ENCODE measurements around the gene MAP4K1.

DNA sequence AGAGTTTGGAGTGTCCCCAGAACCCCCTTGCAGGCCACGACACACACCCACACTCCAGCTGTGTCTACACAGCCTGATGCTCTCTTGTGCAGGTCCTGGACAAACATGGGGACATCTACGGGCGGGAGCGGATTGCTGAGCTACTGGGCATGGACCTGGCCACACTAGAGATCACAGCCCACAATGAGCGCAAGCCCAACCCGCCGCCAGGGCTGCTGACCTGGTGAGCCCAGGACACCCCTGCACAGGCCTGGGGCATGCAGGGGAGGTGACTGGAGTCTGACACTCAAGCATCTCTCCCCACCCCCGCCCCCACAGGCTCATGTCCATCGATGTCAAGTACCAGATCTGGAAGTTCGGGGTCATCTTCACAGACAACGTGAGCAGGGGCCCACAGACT, 39.9 kb downstream of the MAP4K1 start:
- TF ChIP-seq, protein P1, sequence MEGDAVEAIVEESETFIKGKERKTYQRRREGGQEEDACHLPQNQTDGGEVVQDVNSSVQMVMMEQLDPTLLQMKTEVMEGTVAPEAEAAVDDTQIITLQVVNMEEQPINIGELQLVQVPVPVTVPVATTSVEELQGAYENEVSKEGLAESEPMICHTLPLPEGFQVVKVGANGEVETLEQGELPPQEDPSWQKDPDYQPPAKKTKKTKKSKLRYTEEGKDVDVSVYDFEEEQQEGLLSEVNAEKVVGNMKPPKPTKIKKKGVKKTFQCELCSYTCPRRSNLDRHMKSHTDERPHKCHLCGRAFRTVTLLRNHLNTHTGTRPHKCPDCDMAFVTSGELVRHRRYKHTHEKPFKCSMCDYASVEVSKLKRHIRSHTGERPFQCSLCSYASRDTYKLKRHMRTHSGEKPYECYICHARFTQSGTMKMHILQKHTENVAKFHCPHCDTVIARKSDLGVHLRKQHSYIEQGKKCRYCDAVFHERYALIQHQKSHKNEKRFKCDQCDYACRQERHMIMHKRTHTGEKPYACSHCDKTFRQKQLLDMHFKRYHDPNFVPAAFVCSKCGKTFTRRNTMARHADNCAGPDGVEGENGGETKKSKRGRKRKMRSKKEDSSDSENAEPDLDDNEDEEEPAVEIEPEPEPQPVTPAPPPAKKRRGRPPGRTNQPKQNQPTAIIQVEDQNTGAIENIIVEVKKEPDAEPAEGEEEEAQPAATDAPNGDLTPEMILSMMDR (IDR thresholded peaks at IDR 0.05; ENCODE audit: insufficient read depth, low read depth, low read length) = no peak
- TF ChIP-seq EZH2 (IDR thresholded peaks at IDR 0.05; ENCODE audit: insufficient read depth, low read length) = no peak

Measured in astrocyte (in vitro differentiated cells and primary cell).